ENCODE data around the gene PTPN4. TPM values are rescaled to one million over a fixed set of nuclear protein-coding genes. Genes with fewer than 3 reads are reported as not detected.

Gene PTPN4
- total and polyA plus RNA-seq, 2 experiments from 2014 or later, result 41.6 to 90.4 TPM

DNA sequence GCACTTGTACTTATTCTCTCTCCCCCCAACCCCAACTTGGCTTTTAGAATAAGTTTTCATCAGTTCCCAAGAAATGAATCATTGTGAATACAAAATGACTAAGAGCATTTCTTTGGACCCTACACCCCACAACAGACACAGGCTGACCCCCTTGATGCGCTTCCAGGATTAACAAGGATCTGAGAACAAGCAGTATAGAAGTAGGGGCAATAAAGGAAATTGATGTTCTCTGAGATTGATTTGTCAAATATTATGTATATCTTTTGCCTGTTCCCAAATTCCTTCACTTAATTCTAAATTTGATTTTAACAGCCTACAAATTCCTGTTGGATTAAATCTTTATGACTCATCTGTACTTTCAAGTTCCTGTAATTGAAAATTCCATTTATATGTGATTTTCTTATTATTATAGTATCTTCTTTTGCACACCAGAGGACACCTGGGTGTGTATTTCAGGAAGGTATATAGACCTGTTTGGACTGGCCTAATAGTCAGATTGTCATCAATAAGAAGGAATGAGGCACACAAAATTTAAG is 10.2 kb upstream of the PTPN4 start:
- no peak overlapping the region for H3K27ac ChIP-seq (ENCODE audit: low read depth)
- no peak overlapping the region for H3K27ac Mint-ChIP-seq
- H3K4me3 ChIP-seq, result no peak overlapping the region
- no peak overlapping the region for H2AFZ ChIP-seq
- no peaks in the 10 kb centered on the region for H3K79me2 ChIP-seq (replicated peaks; ENCODE audit: insufficient read depth)
- no peaks in the 10 kb centered on the region; the same call in 2 of the 3 replicates for H3K9me3 Mint-ChIP-seq
- no peaks in the 10 kb centered on the region for H3F3A ChIP-seq (replicated peaks; ENCODE audit: low read depth)
- no peaks in the 10 kb centered on the region for H4K20me1 ChIP-seq (replicated peaks; ENCODE audit: insufficient read depth)
- peaks cover 11% of the 10 kb centered on the region for H3K4me1 ChIP-seq (ENCODE audit: insufficient read depth)
- peaks cover 20% of the 10 kb centered on the region for H3K4me1 Mint-ChIP-seq
- ATAC-seq (no peak), DNase-seq (ENCODE audit: low spot score) (no peak)
- peaks cover 8% of the 10 kb centered on the region for H3K27me3 Mint-ChIP-seq (ENCODE audit: insufficient read depth, low read depth, poor library complexity)
- no peaks in the 10 kb centered on the region for H3K27me3 ChIP-seq (ENCODE audit: insufficient read depth)
- no peaks in the 10 kb centered on the region for H3K36me3 ChIP-seq (ENCODE audit: insufficient read depth)
- no peak overlapping the region for H3K4me2 ChIP-seq
- no peaks in the 10 kb centered on the region for H3K36me3 Mint-ChIP-seq (ENCODE audit: low read depth)
- TF ChIP-seq NANOG (IDR thresholded peaks at IDR 0.05; ENCODE audit: borderline replicate concordance), result no peak
- no peak for TF ChIP-seq CREB1 (CRISPR knock-in tag; IDR thresholded peaks at IDR 0.05; ENCODE audit: low read depth)
- TF ChIP-seq JUNB (IDR thresholded peaks at IDR 0.05; ENCODE audit: unreplicated experiment), result no peak
- TF ChIP-seq EZH2 (IDR thresholded peaks at IDR 0.05; ENCODE audit: low read depth, unreplicated experiment), result no peak
- no peak for TF ChIP-seq ZNF462 (CRISPR knock-in tag; IDR thresholded peaks at IDR 0.05)
- no peak for TF ChIP-seq STAT1 (IDR thresholded peaks at IDR 0.05; ENCODE audit: unreplicated experiment)
- no peak overlapping the region for H3K4me3 Mint-ChIP-seq
- H3K9me2 ChIP-seq (ENCODE audit: insufficient read depth), result no peaks in the 10 kb centered on the region

DNA sequence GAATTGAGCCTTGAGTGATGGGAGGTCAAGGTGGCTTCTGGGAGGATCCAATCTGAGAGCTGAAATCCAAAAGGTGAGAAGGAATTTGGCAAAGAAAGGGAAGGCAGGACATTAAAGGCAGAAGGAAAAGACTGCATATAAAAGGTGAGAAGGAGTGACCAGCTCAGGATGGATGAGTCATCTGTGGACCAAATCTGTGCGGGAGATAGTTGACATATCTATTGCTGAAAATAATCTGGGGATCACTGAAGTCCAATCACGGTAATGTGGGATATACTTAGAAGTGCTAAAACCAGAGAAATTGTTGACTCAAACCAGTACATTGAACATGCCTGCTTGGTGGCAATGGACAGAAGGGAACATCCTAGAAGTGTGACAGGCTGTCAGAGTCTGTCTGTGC is 8.0 kb upstream of the PTPN4 start:
- H2AFZ ChIP-seq, result no peak overlapping the region
- TF ChIP-seq CTCF (conservative IDR thresholded peaks at IDR 0.05; ENCODE audit: low read depth in 2 of 2), result no peak
- no peak for TF ChIP-seq JUNB (IDR thresholded peaks at IDR 0.05; ENCODE audit: unreplicated experiment)

More for the DNA sequence above, 8.0 kb upstream of the PTPN4 start:
- no peaks in the 10 kb centered on the region; the same call in 2 of the 3 replicates for H3K9me3 Mint-ChIP-seq
- no peaks in the 10 kb centered on the region for H4K20me1 ChIP-seq (replicated peaks; ENCODE audit: insufficient read depth)
- peaks cover 15% of the 10 kb centered on the region for H3K4me1 Mint-ChIP-seq
- DNase-seq (ENCODE audit: low spot score), result no peak
- no peak overlapping the region for H3K4me3 Mint-ChIP-seq
- H3K27ac ChIP-seq (ENCODE audit: low read depth), result no peak overlapping the region
- no peak overlapping the region for H3K27ac Mint-ChIP-seq
- no peaks in the 10 kb centered on the region for H3K79me2 ChIP-seq (replicated peaks; ENCODE audit: insufficient read depth)
- no peaks in the 10 kb centered on the region for H3K9me2 ChIP-seq (ENCODE audit: insufficient read depth)
- H3K36me3 Mint-ChIP-seq (ENCODE audit: low read depth), result no peaks in the 10 kb centered on the region
- no peak for ATAC-seq
- no peaks in the 10 kb centered on the region for H3K36me3 ChIP-seq (ENCODE audit: insufficient read depth)
- H3K27me3 Mint-ChIP-seq (ENCODE audit: insufficient read depth, low read depth, poor library complexity), result peaks cover 7% of the 10 kb centered on the region
- H3K4me1 ChIP-seq (ENCODE audit: insufficient read depth), result peaks cover 11% of the 10 kb centered on the region
- no peaks in the 10 kb centered on the region for H3F3A ChIP-seq (replicated peaks; ENCODE audit: low read depth)
- no peaks in the 10 kb centered on the region for H3K27me3 ChIP-seq (ENCODE audit: insufficient read depth)
- no peak overlapping the region for H3K4me2 ChIP-seq
- no peak overlapping the region for H3K4me3 ChIP-seq

Measured in GM23338 (cell line).